Measurements from ENCODE around the gene SLC24A3. TPM values are rescaled to one million over a fixed set of nuclear protein-coding genes. Genes with fewer than 3 reads are reported as not detected.

SLC24A3 gene
- total and polyA plus RNA-seq, 2 experiments from 2014 or later = 0.81 to 2.5 TPM

DNA sequence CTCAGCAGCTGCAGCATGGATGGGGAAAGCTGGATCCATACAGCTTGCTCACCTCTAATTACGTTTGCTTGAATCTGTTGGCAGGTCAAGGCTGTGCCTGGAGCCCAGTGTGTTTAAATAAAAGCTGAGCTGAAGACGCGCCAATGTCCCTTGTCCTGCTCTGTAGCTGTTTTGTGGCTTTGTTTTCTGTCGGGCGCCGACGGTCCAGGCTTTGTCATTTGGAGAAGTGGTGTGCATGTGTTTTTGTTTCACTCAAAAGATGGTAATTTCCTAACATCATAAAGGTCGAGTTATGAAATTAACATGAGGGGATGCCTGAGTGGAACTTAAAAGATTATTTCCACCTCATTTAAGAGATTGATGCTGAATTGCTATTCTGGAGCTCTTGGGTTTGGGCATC is 107.6 kb downstream of the SLC24A3 start:
- no peaks in the 10 kb centered on the region for H3K36me3 ChIP-seq (ENCODE audit: insufficient read depth)
- no peaks in the 10 kb centered on the region for H3K27me3 ChIP-seq (ENCODE audit: insufficient read depth)
- ATAC-seq (no peak), DNase-seq (ENCODE audit: low spot score) (no peak)
- H3K27me3 Mint-ChIP-seq (ENCODE audit: insufficient read depth, low read depth, poor library complexity) = peaks cover 12% of the 10 kb centered on the region
- no peaks in the 10 kb centered on the region for H3K9me3 Mint-ChIP-seq
- no peak overlapping the region for H3K4me3 ChIP-seq
- no peak overlapping the region for H3K4me2 ChIP-seq
- H3K79me2 ChIP-seq (replicated peaks; ENCODE audit: insufficient read depth) = no peaks in the 10 kb centered on the region
- H3K27ac Mint-ChIP-seq = no peak overlapping the region
- no peak overlapping the region for H3K4me3 Mint-ChIP-seq
- no peak overlapping the region for H2AFZ ChIP-seq
- H3F3A ChIP-seq (replicated peaks; ENCODE audit: low read depth) = no peaks in the 10 kb centered on the region
- no peak overlapping the region for H3K27ac ChIP-seq (ENCODE audit: low read depth)
- no peaks in the 10 kb centered on the region for H3K36me3 Mint-ChIP-seq (ENCODE audit: low read depth)
- no peaks in the 10 kb centered on the region for H3K4me1 ChIP-seq (ENCODE audit: insufficient read depth)
- no peak for TF ChIP-seq ZNF114 (CRISPR knock-in tag; IDR thresholded peaks at IDR 0.05)
- TF ChIP-seq CREB1 (CRISPR knock-in tag; IDR thresholded peaks at IDR 0.05; ENCODE audit: low read depth) = no peak
- H4K20me1 ChIP-seq (replicated peaks; ENCODE audit: insufficient read depth) = no peaks in the 10 kb centered on the region
- H3K9me2 ChIP-seq (ENCODE audit: insufficient read depth) = no peaks in the 10 kb centered on the region
- H3K4me1 Mint-ChIP-seq = peaks cover 5% of the 10 kb centered on the region

DNA sequence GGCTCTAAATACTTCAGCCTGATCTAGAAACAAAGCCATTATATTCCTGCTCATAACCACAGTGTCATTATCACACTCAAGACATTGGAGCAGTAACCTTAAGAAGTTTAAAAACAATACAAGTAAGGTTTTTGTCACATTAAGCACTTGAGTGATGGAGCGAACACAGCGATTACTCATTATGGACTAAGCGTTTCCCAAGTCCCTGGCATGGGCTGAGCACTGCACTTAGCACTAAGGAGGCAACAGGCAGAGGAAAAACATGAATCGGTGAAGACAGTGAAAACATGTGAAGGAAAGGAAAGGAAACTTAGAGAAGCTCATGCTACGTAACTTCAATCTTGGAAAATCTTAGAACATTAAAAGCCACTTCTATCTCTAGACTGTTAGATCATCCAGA is 108.7 kb downstream of the SLC24A3 start:
- no peak overlapping the region for H3K27ac Mint-ChIP-seq
- no peaks in the 10 kb centered on the region for H3K36me3 Mint-ChIP-seq (ENCODE audit: low read depth)
- no peaks in the 10 kb centered on the region for H3K9me3 Mint-ChIP-seq
- Histone ChIP-seq H3K79me2 (replicated peaks; ENCODE audit: insufficient read depth) (no peaks in the 10 kb centered on the region), H3K27ac (ENCODE audit: low read depth) (no peak overlapping the region), H3K27me3 (ENCODE audit: insufficient read depth) (no peaks in the 10 kb centered on the region), H3K9me2 (ENCODE audit: insufficient read depth) (no peaks in the 10 kb centered on the region), H3K4me1 (ENCODE audit: insufficient read depth) (no peaks in the 10 kb centered on the region), H3F3A (replicated peaks; ENCODE audit: low read depth) (no peaks in the 10 kb centered on the region), H3K4me3 (no peak overlapping the region), H3K4me2 (no peak overlapping the region), H4K20me1 (replicated peaks; ENCODE audit: insufficient read depth) (no peaks in the 10 kb centered on the region), H2AFZ (no peak overlapping the region), H3K36me3 (ENCODE audit: insufficient read depth) (no peaks in the 10 kb centered on the region)
- TF ChIP-seq EZH2 (IDR thresholded peaks at IDR 0.05; ENCODE audit: low read depth, unreplicated experiment) (no peak), ZNF331 (CRISPR knock-in tag; IDR thresholded peaks at IDR 0.05; ENCODE audit: low read depth) (no peak), STAT1 (IDR thresholded peaks at IDR 0.05; ENCODE audit: unreplicated experiment) (no peak), ZNF114 (CRISPR knock-in tag; IDR thresholded peaks at IDR 0.05) (no peak), JUNB (IDR thresholded peaks at IDR 0.05; ENCODE audit: unreplicated experiment) (no peak), CREB1 (CRISPR knock-in tag; IDR thresholded peaks at IDR 0.05; ENCODE audit: low read depth) (no peak), NANOG (IDR thresholded peaks at IDR 0.05; ENCODE audit: borderline replicate concordance) (no peak), POLR2AphosphoS5 (IDR thresholded peaks at IDR 0.05; ENCODE audit: low read depth) (no peak)
- TF ChIP-seq, protein P1, sequence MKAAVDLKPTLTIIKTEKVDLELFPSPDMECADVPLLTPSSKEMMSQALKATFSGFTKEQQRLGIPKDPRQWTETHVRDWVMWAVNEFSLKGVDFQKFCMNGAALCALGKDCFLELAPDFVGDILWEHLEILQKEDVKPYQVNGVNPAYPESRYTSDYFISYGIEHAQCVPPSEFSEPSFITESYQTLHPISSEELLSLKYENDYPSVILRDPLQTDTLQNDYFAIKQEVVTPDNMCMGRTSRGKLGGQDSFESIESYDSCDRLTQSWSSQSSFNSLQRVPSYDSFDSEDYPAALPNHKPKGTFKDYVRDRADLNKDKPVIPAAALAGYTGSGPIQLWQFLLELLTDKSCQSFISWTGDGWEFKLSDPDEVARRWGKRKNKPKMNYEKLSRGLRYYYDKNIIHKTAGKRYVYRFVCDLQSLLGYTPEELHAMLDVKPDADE (IDR thresholded peaks at IDR 0.05) = no peak
- TF ChIP-seq, protein P2, sequence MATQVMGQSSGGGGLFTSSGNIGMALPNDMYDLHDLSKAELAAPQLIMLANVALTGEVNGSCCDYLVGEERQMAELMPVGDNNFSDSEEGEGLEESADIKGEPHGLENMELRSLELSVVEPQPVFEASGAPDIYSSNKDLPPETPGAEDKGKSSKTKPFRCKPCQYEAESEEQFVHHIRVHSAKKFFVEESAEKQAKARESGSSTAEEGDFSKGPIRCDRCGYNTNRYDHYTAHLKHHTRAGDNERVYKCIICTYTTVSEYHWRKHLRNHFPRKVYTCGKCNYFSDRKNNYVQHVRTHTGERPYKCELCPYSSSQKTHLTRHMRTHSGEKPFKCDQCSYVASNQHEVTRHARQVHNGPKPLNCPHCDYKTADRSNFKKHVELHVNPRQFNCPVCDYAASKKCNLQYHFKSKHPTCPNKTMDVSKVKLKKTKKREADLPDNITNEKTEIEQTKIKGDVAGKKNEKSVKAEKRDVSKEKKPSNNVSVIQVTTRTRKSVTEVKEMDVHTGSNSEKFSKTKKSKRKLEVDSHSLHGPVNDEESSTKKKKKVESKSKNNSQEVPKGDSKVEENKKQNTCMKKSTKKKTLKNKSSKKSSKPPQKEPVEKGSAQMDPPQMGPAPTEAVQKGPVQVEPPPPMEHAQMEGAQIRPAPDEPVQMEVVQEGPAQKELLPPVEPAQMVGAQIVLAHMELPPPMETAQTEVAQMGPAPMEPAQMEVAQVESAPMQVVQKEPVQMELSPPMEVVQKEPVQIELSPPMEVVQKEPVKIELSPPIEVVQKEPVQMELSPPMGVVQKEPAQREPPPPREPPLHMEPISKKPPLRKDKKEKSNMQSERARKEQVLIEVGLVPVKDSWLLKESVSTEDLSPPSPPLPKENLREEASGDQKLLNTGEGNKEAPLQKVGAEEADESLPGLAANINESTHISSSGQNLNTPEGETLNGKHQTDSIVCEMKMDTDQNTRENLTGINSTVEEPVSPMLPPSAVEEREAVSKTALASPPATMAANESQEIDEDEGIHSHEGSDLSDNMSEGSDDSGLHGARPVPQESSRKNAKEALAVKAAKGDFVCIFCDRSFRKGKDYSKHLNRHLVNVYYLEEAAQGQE (IDR thresholded peaks at IDR 0.05; ENCODE audit: unreplicated experiment) = no peak
- TF ChIP-seq, protein P3, sequence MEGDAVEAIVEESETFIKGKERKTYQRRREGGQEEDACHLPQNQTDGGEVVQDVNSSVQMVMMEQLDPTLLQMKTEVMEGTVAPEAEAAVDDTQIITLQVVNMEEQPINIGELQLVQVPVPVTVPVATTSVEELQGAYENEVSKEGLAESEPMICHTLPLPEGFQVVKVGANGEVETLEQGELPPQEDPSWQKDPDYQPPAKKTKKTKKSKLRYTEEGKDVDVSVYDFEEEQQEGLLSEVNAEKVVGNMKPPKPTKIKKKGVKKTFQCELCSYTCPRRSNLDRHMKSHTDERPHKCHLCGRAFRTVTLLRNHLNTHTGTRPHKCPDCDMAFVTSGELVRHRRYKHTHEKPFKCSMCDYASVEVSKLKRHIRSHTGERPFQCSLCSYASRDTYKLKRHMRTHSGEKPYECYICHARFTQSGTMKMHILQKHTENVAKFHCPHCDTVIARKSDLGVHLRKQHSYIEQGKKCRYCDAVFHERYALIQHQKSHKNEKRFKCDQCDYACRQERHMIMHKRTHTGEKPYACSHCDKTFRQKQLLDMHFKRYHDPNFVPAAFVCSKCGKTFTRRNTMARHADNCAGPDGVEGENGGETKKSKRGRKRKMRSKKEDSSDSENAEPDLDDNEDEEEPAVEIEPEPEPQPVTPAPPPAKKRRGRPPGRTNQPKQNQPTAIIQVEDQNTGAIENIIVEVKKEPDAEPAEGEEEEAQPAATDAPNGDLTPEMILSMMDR (conservative IDR thresholded peaks at IDR 0.05; ENCODE audit: low read depth in 2 of 2) = no peak
- peaks cover 5% of the 10 kb centered on the region for H3K4me1 Mint-ChIP-seq
- ATAC-seq = no peak
- no peak for DNase-seq (ENCODE audit: low spot score)
- H3K27me3 Mint-ChIP-seq (ENCODE audit: insufficient read depth, low read depth, poor library complexity) = peaks cover 12% of the 10 kb centered on the region
- no peak overlapping the region for H3K4me3 Mint-ChIP-seq
